Activated CD4-positive, alpha-beta T cell treated with anti-CD3 and anti-CD28 coated beads, Interleukin-2, amount 50 U/mL, for 4 hours (primary cell): ENCODE data around the gene FPGS.
"Not testable (repeated sequence)": the region's sequence is repeated elsewhere in the genome, so short reads cannot be mapped to it uniquely, and the experiment has no call there.

ENCODE experiments used
- DNase-seq, 2 experiments: peaks; one replicate each; pipeline ENCODE4 v3.0.0-alpha.2; 2020

Gene FPGS

GRCh38 chr9:127771570-127772189 is 31.0 kb upstream of the FPGS start:
- DNase-seq = no peak

GRCh38 chr9:127772603-127773002 is 30.1 kb upstream of the FPGS start:
- no peak for DNase-seq

- DNase-seq = no peak
Observed at GRCh38 chr9:127773272-127773671, 29.4 kb upstream of the FPGS start.

GRCh38 chr9:127773981-127774380 is 28.7 kb upstream of the FPGS start:
- DNase-seq = no peak

GRCh38 chr9:127776195-127776923 is 26.3 kb upstream of the FPGS start:
- peak; percentile 72 to 77 for DNase-seq

GRCh38 chr9:127776924-127777289 is 25.8 kb upstream of the FPGS start:
- DNase-seq = no peak

GRCh38 chr9:127777368-127777980 is 25.2 kb upstream of the FPGS start:
- DNase-seq = no peak

- DNase-seq = peak in 1 of 2 experiments; percentile 35
Observed at GRCh38 chr9:127778280-127779135, 24.2 kb upstream of the FPGS start, which contains the start of gene SH2D3C. TSS of gene SH2D3C (minus strand) at chr9:127778666. CDS start at chr9:127778627, 39 bp downstream.

- DNase-seq = peak; percentile 55 to 64
Observed at GRCh38 chr9:127779136-127779981, 23.3 kb upstream of the FPGS start.

GRCh38 chr9:127780126-127780885 is 22.4 kb upstream of the FPGS start:
- DNase-seq = no peak

GRCh38 chr9:127780909-127781308 is 21.8 kb upstream of the FPGS start:
- DNase-seq = not testable (repeated sequence)

- DNase-seq = no peak
Observed at GRCh38 chr9:127781806-127782205, 20.9 kb upstream of the FPGS start.

- DNase-seq = peak; percentile 36 to 47
Observed at GRCh38 chr9:127783111-127784008, 19.3 kb upstream of the FPGS start.

- peak; percentile 84 to 87 for DNase-seq
Observed at GRCh38 chr9:127785023-127785932, 17.4 kb upstream of the FPGS start.

- DNase-seq = peak; percentile 88 to 90
Observed at GRCh38 chr9:127785933-127786772, 16.5 kb upstream of the FPGS start, which contains the start of gene CDK9. TSS of gene CDK9 (plus strand) at chr9:127786034. CDS start at chr9:127786149, 115 bp downstream.

- DNase-seq = no peak
Observed at GRCh38 chr9:127786773-127787104, 15.9 kb upstream of the FPGS start.

GRCh38 chr9:127788337-127789011 is 14.2 kb upstream of the FPGS start:
- peak; percentile 33 to 52 for DNase-seq

GRCh38 chr9:127789179-127789578 is 13.5 kb upstream of the FPGS start:
- DNase-seq = no peak
